Measurements from ENCODE around the gene HOXA9. TPM values are rescaled to one million over a fixed set of nuclear protein-coding genes. Genes with fewer than 3 reads are reported as not detected.
A peak's percentile ranks its signal among the peaks of the same experiment; 100 is the strongest.

HOXA9 gene
- total RNA-seq, 1 donor from 2014 or later, result 0.80 TPM

DNA sequence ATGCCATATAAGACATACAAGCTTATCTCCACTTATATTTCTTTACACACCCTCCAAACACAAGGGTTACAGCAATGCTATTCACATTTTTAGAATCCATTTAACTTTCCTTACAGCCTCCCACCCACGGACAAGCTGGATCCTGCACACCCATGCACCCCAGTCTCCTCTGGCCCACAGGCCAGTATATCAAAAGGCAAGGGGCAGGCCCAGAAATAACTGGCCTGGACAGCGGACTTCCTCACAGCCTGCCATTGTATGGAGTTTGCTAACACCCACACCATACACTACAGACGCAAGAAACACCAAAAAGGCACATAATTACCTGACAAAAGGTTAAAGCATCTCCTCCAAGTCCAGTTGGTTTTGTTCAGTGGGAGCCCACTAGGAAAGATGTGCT, 46.8 kb downstream of the HOXA9 start:
- Mint-ChIP-seq H3K27me3 (ENCODE audit: unreplicated experiment) (peaks cover 41% of the 10 kb centered on the region), H3K9me3 (ENCODE audit: unreplicated experiment) (no peaks in the 10 kb centered on the region), H3K4me1 (ENCODE audit: unreplicated experiment) (peaks cover 29% of the 10 kb centered on the region), H3K27ac (ENCODE audit: unreplicated experiment) (no peak overlapping the region), H3K36me3 (ENCODE audit: low read depth, unreplicated experiment) (no peaks in the 10 kb centered on the region), H3K4me3 (ENCODE audit: unreplicated experiment) (no peak overlapping the region)
- TF ChIP-seq, protein P1, sequence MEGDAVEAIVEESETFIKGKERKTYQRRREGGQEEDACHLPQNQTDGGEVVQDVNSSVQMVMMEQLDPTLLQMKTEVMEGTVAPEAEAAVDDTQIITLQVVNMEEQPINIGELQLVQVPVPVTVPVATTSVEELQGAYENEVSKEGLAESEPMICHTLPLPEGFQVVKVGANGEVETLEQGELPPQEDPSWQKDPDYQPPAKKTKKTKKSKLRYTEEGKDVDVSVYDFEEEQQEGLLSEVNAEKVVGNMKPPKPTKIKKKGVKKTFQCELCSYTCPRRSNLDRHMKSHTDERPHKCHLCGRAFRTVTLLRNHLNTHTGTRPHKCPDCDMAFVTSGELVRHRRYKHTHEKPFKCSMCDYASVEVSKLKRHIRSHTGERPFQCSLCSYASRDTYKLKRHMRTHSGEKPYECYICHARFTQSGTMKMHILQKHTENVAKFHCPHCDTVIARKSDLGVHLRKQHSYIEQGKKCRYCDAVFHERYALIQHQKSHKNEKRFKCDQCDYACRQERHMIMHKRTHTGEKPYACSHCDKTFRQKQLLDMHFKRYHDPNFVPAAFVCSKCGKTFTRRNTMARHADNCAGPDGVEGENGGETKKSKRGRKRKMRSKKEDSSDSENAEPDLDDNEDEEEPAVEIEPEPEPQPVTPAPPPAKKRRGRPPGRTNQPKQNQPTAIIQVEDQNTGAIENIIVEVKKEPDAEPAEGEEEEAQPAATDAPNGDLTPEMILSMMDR (IDR thresholded peaks at IDR 0.05; ENCODE audit: unreplicated experiment), result no peak
- no peak for DNase-seq (ENCODE audit: low spot score)

DNA sequence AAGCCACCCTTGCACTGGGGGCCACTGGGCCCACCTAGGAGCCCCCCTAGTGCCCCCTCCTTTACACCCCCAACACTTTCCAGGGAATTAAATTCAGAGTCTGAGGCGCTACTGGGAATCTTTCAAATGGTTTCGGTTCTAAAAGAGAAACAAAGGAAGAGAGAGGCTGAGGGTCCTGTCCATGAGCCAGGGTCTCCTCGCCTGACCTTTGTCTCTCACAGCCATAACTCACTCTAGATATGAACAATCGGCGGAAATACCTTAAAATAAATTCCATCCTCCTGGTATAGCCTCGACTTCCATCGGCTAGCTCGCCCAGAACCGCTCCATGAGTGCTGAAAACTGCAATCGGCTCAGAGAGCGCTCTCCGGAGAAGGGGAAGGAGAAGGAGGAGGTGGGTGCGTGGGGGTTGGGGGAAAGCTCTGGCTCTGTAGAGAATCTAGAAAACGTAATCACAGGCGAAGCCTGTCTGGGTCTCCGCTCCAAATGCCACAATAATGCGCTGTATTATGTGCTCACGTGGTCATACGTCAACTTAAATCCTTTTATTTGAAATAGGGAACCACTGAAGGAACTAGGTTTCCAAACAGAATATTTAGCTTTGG, 47.3 kb downstream of the HOXA9 start:
- Mint-ChIP-seq H3K36me3 (ENCODE audit: low read depth, unreplicated experiment) (no peaks in the 10 kb centered on the region), H3K27ac (ENCODE audit: unreplicated experiment) (no peak overlapping the region), H3K4me3 (ENCODE audit: unreplicated experiment) (peak overlapping the region; percentile 39), H3K9me3 (ENCODE audit: unreplicated experiment) (no peaks in the 10 kb centered on the region), H3K27me3 (ENCODE audit: unreplicated experiment) (peaks cover 44% of the 10 kb centered on the region), H3K4me1 (ENCODE audit: unreplicated experiment) (peaks cover 27% of the 10 kb centered on the region)
- no peak for DNase-seq (ENCODE audit: low spot score)
- TF ChIP-seq, protein P1 (IDR thresholded peaks at IDR 0.05; ENCODE audit: unreplicated experiment), result no peak

DNA sequence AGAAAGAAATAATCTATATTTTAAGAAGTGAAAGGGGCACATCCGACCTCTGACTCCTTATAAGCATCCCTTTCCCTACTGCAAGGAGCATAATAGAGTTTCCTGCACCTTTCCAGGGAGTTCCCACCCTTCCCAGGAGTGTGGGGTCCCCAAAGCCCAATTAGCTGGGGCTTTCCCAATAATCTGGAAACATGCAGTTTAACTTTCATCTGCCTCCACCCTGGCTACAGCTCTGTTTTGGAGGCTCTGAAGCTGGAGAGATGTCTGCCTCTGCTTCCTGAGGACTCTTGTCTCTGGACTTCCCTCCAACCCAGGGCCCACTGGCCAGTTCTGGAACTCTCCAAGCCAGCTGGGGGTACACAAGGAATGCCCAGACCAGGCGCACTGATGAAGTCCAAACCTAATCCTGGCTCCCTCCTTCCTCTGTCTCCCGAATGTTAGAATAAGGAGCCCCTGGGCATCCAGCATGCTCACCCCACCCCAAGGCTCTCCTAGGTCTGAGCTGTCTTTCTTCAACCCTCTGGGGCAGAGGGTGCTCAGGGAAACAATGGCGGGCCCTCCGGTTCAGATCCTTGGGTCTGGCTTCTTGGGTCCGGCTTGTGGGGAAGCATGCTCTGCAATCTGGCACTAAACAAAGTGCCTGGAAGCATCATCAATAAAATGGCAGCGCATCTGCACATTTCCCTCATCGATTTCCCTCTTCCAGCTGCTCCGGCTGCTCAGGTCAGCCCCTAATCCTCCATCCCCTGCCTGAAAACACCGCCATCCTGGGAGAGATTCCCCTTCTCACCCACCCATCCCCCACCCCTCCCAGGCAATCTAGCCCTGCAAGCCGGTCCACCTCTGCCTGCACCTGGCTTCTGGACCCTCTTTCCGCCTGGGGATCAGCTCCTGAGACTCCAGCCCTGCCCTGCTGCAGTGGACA, 48.1 kb downstream of the HOXA9 start:
- TF ChIP-seq, protein P1 (IDR thresholded peaks at IDR 0.05; ENCODE audit: unreplicated experiment), result no peak
- H3K36me3 Mint-ChIP-seq (ENCODE audit: low read depth, unreplicated experiment), result no peaks in the 10 kb centered on the region
- no peak overlapping the region for H3K27ac Mint-ChIP-seq (ENCODE audit: unreplicated experiment)
- H3K9me3 Mint-ChIP-seq (ENCODE audit: unreplicated experiment), result no peaks in the 10 kb centered on the region
- peaks cover 44% of the 10 kb centered on the region for H3K27me3 Mint-ChIP-seq (ENCODE audit: unreplicated experiment)
- no peak for DNase-seq (ENCODE audit: low spot score)
- H3K4me3 Mint-ChIP-seq (ENCODE audit: unreplicated experiment), result no peak overlapping the region
- peaks cover 23% of the 10 kb centered on the region for H3K4me1 Mint-ChIP-seq (ENCODE audit: unreplicated experiment)

DNA sequence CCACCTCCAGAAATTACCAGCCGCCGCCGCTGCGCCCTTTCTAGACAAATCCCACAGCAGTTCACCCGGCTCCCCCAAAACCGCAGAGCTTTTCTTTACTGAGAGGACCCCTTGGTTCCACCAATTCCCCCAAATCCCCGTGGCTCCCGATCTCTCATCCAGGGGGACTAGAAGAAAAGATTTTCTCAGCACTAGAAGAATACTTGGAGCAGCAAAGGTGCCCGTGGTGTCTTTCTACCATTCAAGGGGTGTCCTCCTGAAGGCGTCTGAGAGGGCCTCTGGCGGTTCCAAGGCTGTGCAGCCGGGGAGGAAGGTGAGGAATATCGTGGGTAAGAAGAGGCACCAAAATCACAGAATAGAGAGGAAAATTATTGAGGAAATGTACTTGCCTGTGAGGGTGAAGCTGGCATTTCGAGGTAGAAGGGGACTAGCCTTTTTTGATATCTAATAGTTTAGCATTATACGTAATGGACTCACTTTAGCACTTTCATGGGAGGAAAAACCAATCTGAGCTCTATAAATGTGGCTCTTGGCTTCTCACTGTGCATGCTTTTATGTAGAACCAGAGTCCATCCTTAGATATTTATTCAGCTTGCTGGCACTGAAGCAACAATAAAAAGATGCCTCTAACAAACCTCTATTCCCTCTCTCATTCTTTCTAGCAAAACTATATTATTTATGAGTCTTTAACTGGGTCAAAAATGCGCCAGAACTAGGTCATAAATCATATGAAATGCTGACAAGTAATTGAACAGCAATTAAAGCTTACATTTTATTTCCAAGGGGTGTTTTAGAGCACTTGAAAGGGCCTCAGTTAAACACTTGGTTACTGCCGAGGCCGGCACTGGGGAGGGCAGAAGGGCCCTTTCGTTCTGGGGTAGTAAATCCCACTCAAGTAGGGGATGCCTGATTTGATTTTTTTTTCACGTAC, 49.0 kb downstream of the HOXA9 start:
- Mint-ChIP-seq H3K27ac (ENCODE audit: unreplicated experiment) (no peak overlapping the region), H3K4me3 (ENCODE audit: unreplicated experiment) (no peak overlapping the region), H3K27me3 (ENCODE audit: unreplicated experiment) (peaks cover 48% of the 10 kb centered on the region), H3K9me3 (ENCODE audit: unreplicated experiment) (no peaks in the 10 kb centered on the region), H3K36me3 (ENCODE audit: low read depth, unreplicated experiment) (no peaks in the 10 kb centered on the region), H3K4me1 (ENCODE audit: unreplicated experiment) (peaks cover 17% of the 10 kb centered on the region)
- DNase-seq (ENCODE audit: low spot score), result no peak
- TF ChIP-seq, protein P1 (IDR thresholded peaks at IDR 0.05; ENCODE audit: unreplicated experiment), result no peak
